ENCODE results near the gene XPNPEP1.

The XPNPEP1 gene

DNA sequence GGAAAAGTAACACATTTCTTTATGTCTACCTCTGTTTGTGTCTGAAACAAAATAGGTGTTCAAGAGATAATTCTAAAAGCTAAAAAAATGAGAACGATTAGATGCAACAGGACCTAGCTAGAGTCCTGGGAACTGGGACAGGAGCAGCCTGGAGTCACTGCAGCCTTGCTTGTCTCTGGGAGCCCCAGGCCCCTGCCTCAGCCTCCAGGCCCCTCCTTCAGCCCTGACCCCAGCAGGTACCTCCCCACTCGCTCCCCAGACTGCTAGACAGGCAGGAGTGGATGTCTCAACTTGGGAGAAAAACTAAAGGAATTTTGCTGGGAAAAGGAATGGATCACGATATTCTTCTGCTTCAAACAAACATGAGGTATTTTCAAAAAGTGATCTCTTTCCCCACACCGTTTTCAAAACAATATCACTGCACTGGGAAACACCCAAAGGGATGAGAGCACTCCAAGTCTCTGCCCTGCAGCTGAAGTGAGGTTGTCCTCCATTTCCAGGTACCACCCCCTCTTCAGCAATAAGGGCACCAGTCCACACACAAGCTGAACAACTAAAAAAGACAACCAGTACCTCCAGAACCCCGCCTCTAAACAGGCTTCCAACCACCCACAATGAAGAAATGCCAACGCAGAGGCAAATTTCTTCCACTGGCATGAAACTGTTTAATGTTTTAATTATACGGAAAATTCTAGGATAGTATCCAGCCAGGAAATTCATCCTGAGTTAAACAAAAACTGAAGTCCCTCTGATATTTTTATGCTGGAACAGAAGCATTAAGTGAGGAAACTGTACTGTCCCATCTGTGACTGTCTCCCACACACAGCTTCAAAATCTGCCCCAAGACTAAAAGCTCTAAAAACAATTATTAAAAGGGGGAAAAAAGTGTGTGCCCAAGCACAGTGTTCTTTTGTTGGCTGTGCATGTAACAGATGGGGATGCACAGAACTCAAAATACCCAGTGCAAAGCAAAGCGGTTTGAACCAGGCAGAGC is 47.2 kb downstream of the XPNPEP1 start:
- no peak overlapping the region for H3K4me3 ChIP-seq (ENCODE audit: low read length)
- peaks cover 61% of the 10 kb centered on the region for H3K36me3 ChIP-seq (ENCODE audit: insufficient read depth, low read length)
- no peak overlapping the region for H2AFZ ChIP-seq (ENCODE audit: low read depth, low read length)
- H3K27me3 ChIP-seq (ENCODE audit: insufficient read depth, low read length): no peaks in the 10 kb centered on the region
- no peaks in the 10 kb centered on the region for H3K4me1 ChIP-seq (ENCODE audit: insufficient read depth, low read length)
- peaks cover 1% of the 10 kb centered on the region for H3K9me3 ChIP-seq (ENCODE audit: low read length)

DNA sequence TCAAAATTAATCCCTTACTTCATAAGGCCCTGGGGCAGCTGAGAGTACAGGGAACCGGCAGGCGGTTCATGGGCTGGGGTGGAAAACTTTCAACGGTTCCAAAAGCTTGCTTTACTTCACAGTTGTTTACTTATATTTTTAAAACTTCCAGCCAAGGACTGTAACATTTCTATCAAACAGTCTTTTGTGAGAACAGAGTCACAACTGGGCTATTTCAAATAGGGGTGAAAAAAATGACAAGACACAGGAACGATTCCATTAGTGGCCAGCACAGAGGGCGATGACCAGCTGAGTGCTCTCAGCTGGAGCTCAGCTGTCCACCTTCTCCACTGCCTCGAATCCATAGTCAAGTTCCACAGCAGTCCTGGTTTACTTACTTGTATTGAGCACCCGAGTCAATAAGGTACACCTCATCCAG is 48.2 kb downstream of the XPNPEP1 start:
- Histone ChIP-seq H2AFZ (ENCODE audit: low read depth, low read length) (no peak overlapping the region), H3K27me3 (ENCODE audit: insufficient read depth, low read length) (no peaks in the 10 kb centered on the region), H3K36me3 (ENCODE audit: insufficient read depth, low read length) (peaks cover 60% of the 10 kb centered on the region), H3K4me3 (ENCODE audit: low read length) (no peak overlapping the region), H3K9me3 (ENCODE audit: low read length) (peaks cover 1% of the 10 kb centered on the region), H3K4me1 (ENCODE audit: insufficient read depth, low read length) (no peaks in the 10 kb centered on the region)

DNA sequence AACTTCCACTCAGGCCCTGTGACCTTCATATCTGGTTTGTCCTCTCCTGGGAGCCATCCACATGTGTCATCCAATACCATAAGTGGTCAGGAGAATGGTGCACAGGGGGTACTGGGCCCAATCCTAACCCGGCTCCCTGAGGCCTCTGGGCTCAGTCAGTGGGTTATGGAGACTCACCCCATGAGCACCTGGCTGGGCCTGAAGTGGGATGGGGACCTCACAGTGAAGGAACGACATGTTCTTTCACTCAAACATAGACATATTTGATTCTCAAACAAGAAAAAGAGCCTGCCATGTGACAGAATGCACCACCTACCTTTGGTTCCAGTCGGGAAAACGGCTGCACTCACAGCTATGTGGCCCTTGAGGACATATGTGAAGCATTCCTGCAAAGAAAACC is 51.8 kb downstream of the XPNPEP1 start:
- Histone ChIP-seq H3K27me3 (ENCODE audit: insufficient read depth, low read length) (no peaks in the 10 kb centered on the region), H3K36me3 (ENCODE audit: insufficient read depth, low read length) (peaks cover 58% of the 10 kb centered on the region), H3K9me3 (ENCODE audit: low read length) (peaks cover 1% of the 10 kb centered on the region), H2AFZ (ENCODE audit: low read depth, low read length) (no peak overlapping the region), H3K4me3 (ENCODE audit: low read length) (no peak overlapping the region), H3K4me1 (ENCODE audit: insufficient read depth, low read length) (no peaks in the 10 kb centered on the region)

DNA sequence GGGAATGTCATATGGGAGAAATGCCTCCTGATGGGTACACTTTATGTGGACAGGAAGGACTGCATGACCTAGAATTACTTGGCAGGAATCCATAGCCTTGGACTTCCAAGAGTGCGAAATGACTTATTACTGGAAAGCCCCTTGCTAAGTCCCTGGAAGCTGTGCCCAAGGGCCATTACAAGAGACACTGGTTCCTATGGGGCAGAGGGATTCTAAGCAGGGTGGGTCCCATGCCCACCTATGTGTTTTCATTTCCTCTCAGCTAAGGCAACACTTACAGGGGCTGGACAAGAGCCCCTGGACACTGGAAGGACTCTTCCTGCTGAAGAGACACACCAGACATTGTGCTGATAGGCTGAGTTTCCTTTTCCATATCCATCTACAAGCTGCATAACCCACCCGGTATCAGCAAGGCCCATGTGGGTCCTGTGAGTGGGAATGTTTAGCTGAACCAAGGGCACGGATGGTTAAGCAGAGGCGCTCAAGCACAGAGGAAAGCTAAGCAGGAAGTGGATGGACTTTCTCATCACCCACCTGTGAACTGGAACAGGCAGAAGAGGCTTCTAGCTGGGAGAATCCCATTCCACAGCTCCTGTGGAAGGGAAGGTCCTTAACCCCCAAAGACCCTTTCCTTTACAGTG is 56.2 kb downstream of the XPNPEP1 start:
- Histone ChIP-seq H3K4me1 (ENCODE audit: insufficient read depth, low read length) (no peaks in the 10 kb centered on the region), H2AFZ (ENCODE audit: low read depth, low read length) (no peak overlapping the region), H3K27me3 (ENCODE audit: insufficient read depth, low read length) (no peaks in the 10 kb centered on the region), H3K36me3 (ENCODE audit: insufficient read depth, low read length) (peaks cover 53% of the 10 kb centered on the region), H3K9me3 (ENCODE audit: low read length) (peaks cover 4% of the 10 kb centered on the region), H3K4me3 (ENCODE audit: low read length) (no peak overlapping the region)

DNA sequence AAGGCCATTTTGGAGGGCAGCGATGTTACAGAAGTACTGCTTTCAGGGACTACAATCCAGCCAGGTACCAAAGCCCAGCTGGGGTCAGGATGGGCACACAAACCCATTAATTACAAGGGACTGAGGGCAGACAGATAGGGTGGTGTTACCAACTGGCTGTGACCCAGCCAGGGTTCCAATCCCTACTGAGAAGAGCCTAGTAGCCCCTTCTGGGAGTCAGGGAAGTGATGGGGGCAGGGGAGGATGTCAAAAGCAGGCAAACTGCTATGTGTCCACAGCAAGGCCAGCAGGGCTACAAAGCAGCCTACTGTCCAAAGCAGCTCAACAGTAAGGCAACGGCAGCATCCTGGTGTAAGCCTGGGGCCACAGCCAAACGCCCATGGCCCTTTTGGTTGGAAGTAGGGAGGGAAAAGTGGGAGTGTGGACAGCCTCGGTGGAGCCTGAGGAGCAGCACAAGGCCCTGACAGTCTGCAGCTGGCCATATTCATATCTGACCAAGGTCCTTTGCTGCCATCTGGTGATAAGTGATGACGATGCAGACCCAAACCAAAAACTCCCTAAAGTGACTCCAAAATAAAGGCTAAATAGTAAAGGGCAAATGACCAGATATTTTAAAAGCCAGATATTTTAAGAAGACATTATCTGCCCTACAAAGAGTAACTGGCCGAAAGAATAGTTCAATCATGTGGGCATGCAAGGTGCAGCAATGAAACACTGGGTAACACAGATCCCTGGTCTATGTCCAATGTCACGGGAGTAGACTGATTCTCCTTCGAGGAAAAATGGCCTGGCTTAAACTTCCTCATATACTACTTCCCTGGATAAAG is 56.9 kb downstream of the XPNPEP1 start:
- Histone ChIP-seq H3K4me3 (ENCODE audit: low read length) (no peak overlapping the region), H3K4me1 (ENCODE audit: insufficient read depth, low read length) (no peaks in the 10 kb centered on the region), H3K27me3 (ENCODE audit: insufficient read depth, low read length) (no peaks in the 10 kb centered on the region), H3K9me3 (ENCODE audit: low read length) (peaks cover 4% of the 10 kb centered on the region), H2AFZ (ENCODE audit: low read depth, low read length) (no peak overlapping the region), H3K36me3 (ENCODE audit: insufficient read depth, low read length) (peaks cover 46% of the 10 kb centered on the region)

DNA sequence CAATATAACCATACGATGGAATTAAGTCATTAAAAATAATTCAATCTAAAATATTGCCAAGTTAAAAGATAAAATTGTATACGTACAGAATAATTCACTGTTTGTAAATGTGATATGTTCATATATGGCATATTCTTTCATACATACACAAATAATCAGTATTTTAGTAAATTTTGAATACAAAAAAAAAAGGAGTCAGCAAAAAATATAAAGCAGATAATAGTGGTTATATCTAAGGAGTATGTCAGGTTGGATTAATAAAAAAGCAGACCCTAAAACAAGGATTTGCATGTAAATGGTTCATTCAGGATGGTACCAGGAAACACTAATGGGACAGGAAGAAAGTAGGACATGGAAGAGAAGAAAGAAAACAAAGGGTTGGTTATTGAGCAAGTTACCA is 59.5 kb downstream of the XPNPEP1 start:
- Histone ChIP-seq H3K27me3 (ENCODE audit: insufficient read depth, low read length) (no peaks in the 10 kb centered on the region), H3K36me3 (ENCODE audit: insufficient read depth, low read length) (peaks cover 36% of the 10 kb centered on the region), H2AFZ (ENCODE audit: low read depth, low read length) (no peak overlapping the region), H3K4me1 (ENCODE audit: insufficient read depth, low read length) (no peaks in the 10 kb centered on the region), H3K4me3 (ENCODE audit: low read length) (no peak overlapping the region), H3K9me3 (ENCODE audit: low read length) (peaks cover 4% of the 10 kb centered on the region)

DNA sequence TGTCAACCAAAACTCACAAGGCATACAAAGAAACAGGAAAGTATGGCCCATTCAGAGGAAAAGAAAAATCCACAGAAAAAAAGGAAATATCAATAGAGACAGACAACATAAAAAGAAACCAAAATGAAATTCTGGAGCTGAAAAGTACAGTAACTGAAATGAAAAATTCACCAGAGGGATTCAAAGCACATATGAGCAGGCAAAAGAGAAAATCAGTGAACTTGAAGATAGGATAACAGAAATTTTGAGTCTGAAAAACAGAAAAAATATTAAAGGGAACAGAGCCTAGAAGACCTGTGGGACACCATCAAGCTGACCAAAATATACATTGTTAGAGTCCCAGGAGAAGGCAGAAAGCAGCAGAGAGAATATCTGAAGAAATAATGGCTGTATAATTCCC is 60.6 kb downstream of the XPNPEP1 start:
- peaks cover 30% of the 10 kb centered on the region for H3K36me3 ChIP-seq (ENCODE audit: insufficient read depth, low read length)
- peaks cover 4% of the 10 kb centered on the region for H3K9me3 ChIP-seq (ENCODE audit: low read length)
- H3K27me3 ChIP-seq (ENCODE audit: insufficient read depth, low read length): no peaks in the 10 kb centered on the region
- no peak overlapping the region for H3K4me3 ChIP-seq (ENCODE audit: low read length)
- no peaks in the 10 kb centered on the region for H3K4me1 ChIP-seq (ENCODE audit: insufficient read depth, low read length)
- H2AFZ ChIP-seq (ENCODE audit: low read depth, low read length): no peak overlapping the region

- H3K36me3 ChIP-seq (ENCODE audit: insufficient read depth, low read length): peaks cover 24% of the 10 kb centered on the region
- no peak overlapping the region for H3K4me3 ChIP-seq (ENCODE audit: low read length)
- H2AFZ ChIP-seq (ENCODE audit: low read depth, low read length): no peak overlapping the region
- H3K4me1 ChIP-seq (ENCODE audit: insufficient read depth, low read length): no peaks in the 10 kb centered on the region
- H3K27me3 ChIP-seq (ENCODE audit: insufficient read depth, low read length): no peaks in the 10 kb centered on the region
- H3K9me3 ChIP-seq (ENCODE audit: low read length): peaks cover 4% of the 10 kb centered on the region
These were observed 61.3 kb downstream of the XPNPEP1 start for GRCh38 chr10:109862041-109862440.

GRCh38 chr10:109861081-109861480 is 62.2 kb downstream of the XPNPEP1 start:
- Histone ChIP-seq H3K4me3 (ENCODE audit: low read length) (no peak overlapping the region), H2AFZ (ENCODE audit: low read depth, low read length) (no peak overlapping the region), H3K9me3 (ENCODE audit: low read length) (peaks cover 4% of the 10 kb centered on the region), H3K36me3 (ENCODE audit: insufficient read depth, low read length) (peaks cover 21% of the 10 kb centered on the region), H3K4me1 (ENCODE audit: insufficient read depth, low read length) (no peaks in the 10 kb centered on the region), H3K27me3 (ENCODE audit: insufficient read depth, low read length) (no peaks in the 10 kb centered on the region)

- H3K36me3 ChIP-seq (ENCODE audit: insufficient read depth, low read length): peaks cover 4% of the 10 kb centered on the region
- H3K27me3 ChIP-seq (ENCODE audit: insufficient read depth, low read length): no peaks in the 10 kb centered on the region
- H3K9me3 ChIP-seq (ENCODE audit: low read length): peaks cover 4% of the 10 kb centered on the region
- H3K4me3 ChIP-seq (ENCODE audit: low read length): no peak overlapping the region
- no peaks in the 10 kb centered on the region for H3K4me1 ChIP-seq (ENCODE audit: insufficient read depth, low read length)
- no peak overlapping the region for H2AFZ ChIP-seq (ENCODE audit: low read depth, low read length)
These were observed 64.1 kb downstream of the XPNPEP1 start for GRCh38 chr10:109859221-109859620.

DNA sequence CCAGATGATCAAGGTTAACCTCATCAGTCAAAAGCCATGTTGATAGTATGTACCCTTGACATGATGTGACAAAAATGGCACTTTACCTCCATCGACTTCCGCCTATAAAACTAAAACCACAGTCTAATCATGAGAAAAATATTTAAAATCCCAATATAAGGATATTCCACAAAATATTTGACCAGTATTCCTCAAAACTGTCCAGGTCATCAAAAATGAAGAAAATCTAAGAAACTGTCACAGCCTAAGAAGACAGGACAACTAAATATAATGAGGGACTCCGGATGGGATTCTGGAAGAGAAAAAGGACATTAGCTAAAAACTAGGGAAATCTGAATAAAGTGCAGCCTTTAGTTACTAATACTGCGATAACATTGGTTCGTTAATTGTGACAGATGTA is 67.6 kb downstream of the XPNPEP1 start:
- no peaks in the 10 kb centered on the region for H3K4me1 ChIP-seq (ENCODE audit: insufficient read depth, low read length)
- no peaks in the 10 kb centered on the region for H3K36me3 ChIP-seq (ENCODE audit: insufficient read depth, low read length)
- no peak overlapping the region for H3K4me3 ChIP-seq (ENCODE audit: low read length)
- H3K9me3 ChIP-seq (ENCODE audit: low read length): no peaks in the 10 kb centered on the region
- no peak overlapping the region for H2AFZ ChIP-seq (ENCODE audit: low read depth, low read length)
- no peaks in the 10 kb centered on the region for H3K27me3 ChIP-seq (ENCODE audit: insufficient read depth, low read length)

DNA sequence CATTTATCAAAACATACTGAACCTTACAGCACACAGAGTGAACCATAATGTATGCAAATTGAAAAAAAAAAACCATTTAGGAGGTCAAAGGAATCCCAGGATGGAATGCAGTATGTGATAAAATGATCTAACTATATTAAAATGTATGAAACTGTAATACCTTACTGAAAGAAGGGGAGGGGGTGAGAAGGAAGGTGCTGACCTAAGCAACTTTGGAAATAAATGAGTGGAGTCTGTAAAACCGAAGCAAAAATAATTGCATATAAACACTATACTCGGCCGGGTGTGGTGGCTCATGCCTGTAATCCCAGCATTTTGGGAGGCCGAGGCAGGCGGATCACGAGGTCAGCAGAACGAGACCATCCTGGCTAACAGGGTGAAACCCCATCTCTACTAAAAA is 69.4 kb downstream of the XPNPEP1 start:
- Histone ChIP-seq H3K36me3 (ENCODE audit: insufficient read depth, low read length) (no peaks in the 10 kb centered on the region), H3K9me3 (ENCODE audit: low read length) (no peaks in the 10 kb centered on the region), H3K4me1 (ENCODE audit: insufficient read depth, low read length) (no peaks in the 10 kb centered on the region), H2AFZ (ENCODE audit: low read depth, low read length) (no peak overlapping the region), H3K4me3 (ENCODE audit: low read length) (no peak overlapping the region), H3K27me3 (ENCODE audit: insufficient read depth, low read length) (peaks cover 4% of the 10 kb centered on the region)

Measured in neuron (in vitro differentiated cells).